Uterine smooth muscle cell (primary cell): ENCODE data around the gene KMT2A. TPM values are rescaled to one million over a fixed set of nuclear protein-coding genes. Genes with fewer than 3 reads are reported as not detected.

Experiments
- total RNA-seq: library from RNA; depleted of rRNA; stranded (reverse); fragments of >200 nt; gene quantifications from 2 replicates; pipeline ENCODE4 v1.2.3, GENCODE V29; 2014

KMT2A gene
- 35.9 and 37.3 TPM in 2 replicates for total RNA-seq

GRCh38 chr11:118435893-118436624, at the start of gene KMT2A:
Gene KMT2A, plus strand, starts transcription at chr11:118436492. Its CDS starts 21 bp downstream, at chr11:118436513.

GRCh38 chr11:118401151-118401879, 35.0 kb upstream of the KMT2A start, which contains the start of gene ATP5MG:
Gene ATP5MG, plus strand, starts transcription at chr11:118401606. Its CDS starts 60 bp downstream, at chr11:118401666.

GRCh38 chr11:118527109-118527508, 90.8 kb downstream of the KMT2A start, which contains the start of gene TTC36:
Gene TTC36, plus strand, starts transcription at chr11:118527474. Its CDS starts 21 bp downstream, at chr11:118527495.

GRCh38 chr11:118530683-118531596, 94.6 kb downstream of the KMT2A start, which contains the start of gene TMEM25:
Gene TMEM25, plus strand, starts transcription at chr11:118531192. Its CDS starts 610 bp downstream, at chr11:118531802.

GRCh38 chr11:118572061-118572980, 136.0 kb downstream of the KMT2A start, which contains the start of gene ARCN1:
Gene ARCN1, plus strand, starts transcription at chr11:118572409. Its CDS starts 139 bp downstream, at chr11:118572548.

Other genes with a start within 250 kb of the KMT2A start
- gene JAML, start 211.5 kb upstream of the KMT2A start, total RNA-seq = under 0.01 and 0.22 TPM in 2 replicates
- 0.62 and 1.8 TPM in 2 replicates for gene MPZL3, start 184.1 kb upstream of the KMT2A start, total RNA-seq
- gene MPZL2, start 172.2 kb upstream of the KMT2A start, total RNA-seq = 0.22 and 0.25 TPM in 2 replicates
- not detected in 2 replicates for gene CD3E, start 131.8 kb upstream of the KMT2A start, total RNA-seq
- not detected in 2 replicates for gene CD3D, start 93.8 kb upstream of the KMT2A start, total RNA-seq
- 0.12 TPM in 1 of 2 replicates, not detected in the other for gene CD3G, start 92.1 kb upstream of the KMT2A start, total RNA-seq
- 36.9 and 39.1 TPM in 2 replicates for gene UBE4A, start 76.9 kb upstream of the KMT2A start, total RNA-seq
- gene ATP5MG, start 34.9 kb upstream of the KMT2A start, total RNA-seq = 33.1 and 44.1 TPM in 2 replicates
- gene TTC36, start 91.0 kb downstream of the KMT2A start, total RNA-seq = 0.22 and 0.87 TPM in 2 replicates
- gene TMEM25, start 94.7 kb downstream of the KMT2A start, total RNA-seq = 5.1 and 13.0 TPM in 2 replicates
- 22.4 and 27.8 TPM in 2 replicates for gene IFT46, start 129.4 kb downstream of the KMT2A start, total RNA-seq
- gene ARCN1, start 135.9 kb downstream of the KMT2A start, total RNA-seq = 147 and 168 TPM in 2 replicates
- 50.1 and 58.6 TPM in 2 replicates for gene PHLDB1, start 171.1 kb downstream of the KMT2A start, total RNA-seq
- gene TREH, start 243.2 kb downstream of the KMT2A start, total RNA-seq = under 0.01 TPM in 1 of 2 replicates, not detected in the other